Measurements from ENCODE around the gene NRG2.
A peak's percentile ranks its signal among the peaks of the same experiment; 100 is the strongest.

The NRG2 gene

GRCh38 chr5:140042643-140043507 is at the start of gene NRG2:
Gene NRG2, minus strand, starts transcription at chr5:140043299.
- peak; percentile 58 for DNase-seq

DNA sequence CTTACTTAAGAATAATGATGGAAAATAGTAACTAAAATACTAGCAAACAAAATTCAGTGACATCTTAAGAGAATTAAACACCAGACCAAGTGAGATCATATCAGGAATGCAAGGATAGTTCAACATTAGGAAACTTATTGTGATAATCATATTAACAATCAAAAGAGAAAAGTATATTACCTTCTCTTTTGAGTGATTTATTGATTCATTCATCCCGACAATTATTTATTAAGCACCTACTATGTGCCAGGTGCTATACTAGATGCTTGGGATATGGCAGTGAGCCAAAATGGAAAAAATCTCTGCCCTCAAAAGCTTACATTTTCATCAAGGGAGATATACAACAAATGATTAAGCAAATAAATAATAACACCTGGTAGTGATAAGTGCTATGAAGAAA is 47.2 kb upstream of the NRG2 start:
- DNase-seq, result no peak

DNA sequence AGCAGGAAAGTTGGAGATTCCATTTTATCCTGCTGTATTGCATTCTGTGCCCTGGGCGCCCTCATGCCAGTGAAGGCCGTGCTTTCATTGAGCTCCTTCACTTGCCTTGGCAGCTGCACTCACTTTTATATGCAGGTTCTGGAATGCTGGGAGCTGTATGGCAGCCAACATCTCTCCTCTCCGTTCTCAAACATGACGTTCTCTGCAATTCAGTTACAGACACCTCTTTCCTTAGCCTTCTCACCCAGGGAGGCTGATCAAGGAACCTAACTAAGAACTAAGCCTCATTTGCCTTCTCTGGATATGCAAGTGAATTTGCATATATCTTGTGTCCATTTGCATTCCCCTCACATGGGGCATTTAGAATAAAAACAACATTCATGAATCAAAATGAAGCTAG is 41.4 kb upstream of the NRG2 start:
- no peak for DNase-seq

DNA sequence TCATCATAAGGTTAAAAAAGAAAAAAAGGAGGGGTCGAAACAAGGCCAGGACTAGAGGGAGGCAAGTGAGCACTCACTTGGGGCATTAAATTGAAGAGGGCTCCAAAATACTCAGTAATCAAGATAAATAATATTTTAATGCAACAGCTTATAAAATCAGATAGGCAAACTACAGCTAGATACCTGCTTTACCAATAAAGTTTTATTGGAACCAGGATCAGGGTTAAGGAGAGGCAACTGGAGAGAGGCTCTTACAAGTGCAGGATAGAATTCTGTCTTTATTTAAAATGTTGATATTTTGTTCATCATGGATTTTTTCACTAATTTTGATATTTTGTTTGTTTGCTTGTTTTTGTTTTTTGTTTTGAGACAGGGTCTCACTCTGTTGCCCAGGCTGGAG is 40.6 kb upstream of the NRG2 start:
- DNase-seq, result no peak

DNA sequence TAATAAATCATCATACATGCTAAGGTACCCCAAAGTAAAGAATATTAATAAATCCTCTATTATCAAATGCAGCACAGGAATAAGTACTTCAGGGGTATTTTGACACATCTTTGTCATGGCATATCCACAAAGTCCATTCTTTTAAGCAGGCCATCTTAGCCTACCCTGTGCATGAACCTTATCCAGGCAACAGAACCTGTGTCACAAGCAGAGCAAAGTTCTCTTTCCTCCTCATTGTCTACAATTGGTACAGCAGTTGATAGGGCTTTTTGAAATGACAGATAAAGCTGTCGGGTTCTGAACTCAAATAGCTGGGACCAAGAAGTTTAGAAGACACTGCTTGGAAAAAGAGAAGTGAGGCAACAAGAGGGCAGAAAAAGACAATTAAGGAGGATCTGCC is 40.0 kb upstream of the NRG2 start:
- no peak for DNase-seq

- DNase-seq, result no peak
These were observed 33.7 kb upstream of the NRG2 start for GRCh38 chr5:140076788-140077187.

GRCh38 chr5:140076142-140076541 is 33.0 kb upstream of the NRG2 start:
- no peak for DNase-seq

DNA sequence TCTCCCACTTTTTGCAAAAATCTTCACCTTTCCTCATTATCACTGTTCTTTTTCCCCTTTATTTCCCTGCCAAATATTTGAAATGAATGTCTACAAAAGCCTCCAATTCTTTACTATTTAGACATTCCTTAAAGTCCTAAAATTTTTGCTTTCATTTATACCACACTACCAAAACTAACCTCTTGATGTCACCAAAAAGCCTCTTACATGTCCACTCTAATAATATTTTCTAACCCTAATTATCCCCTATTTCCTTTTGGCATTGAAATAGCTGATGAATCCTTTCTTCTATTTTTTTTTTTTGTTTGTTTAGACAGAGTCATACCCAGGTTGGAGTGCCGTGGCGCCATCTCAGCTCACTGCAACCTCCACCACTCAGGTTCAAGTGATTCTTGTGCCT is 32.3 kb upstream of the NRG2 start:
- DNase-seq, result peak; percentile 15

- peak; percentile 56 for DNase-seq
These were observed 30.2 kb upstream of the NRG2 start for GRCh38 chr5:140073296-140073695.

DNA sequence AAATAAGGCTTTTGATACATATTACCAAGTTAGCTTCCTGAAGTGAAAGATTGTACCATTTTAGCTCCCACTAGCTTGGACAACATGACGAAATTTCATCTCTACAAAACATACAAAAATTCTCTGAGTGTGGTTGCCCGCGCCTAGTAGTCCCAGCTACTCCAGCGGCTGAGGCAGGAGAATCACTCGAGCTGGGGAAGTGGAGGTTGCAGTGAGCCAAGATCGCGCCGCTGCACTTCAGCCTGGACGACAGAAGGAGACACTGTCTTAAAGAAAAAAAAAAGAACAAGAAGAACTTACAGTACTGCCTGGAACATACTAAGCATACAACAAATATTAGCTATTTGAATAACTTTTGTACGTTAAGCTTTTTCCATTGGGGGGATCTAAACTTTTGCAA is 29.7 kb upstream of the NRG2 start:
- no peak for DNase-seq

- DNase-seq, result no peak
These were observed 17.7 kb upstream of the NRG2 start for GRCh38 chr5:140060816-140061215.

DNA sequence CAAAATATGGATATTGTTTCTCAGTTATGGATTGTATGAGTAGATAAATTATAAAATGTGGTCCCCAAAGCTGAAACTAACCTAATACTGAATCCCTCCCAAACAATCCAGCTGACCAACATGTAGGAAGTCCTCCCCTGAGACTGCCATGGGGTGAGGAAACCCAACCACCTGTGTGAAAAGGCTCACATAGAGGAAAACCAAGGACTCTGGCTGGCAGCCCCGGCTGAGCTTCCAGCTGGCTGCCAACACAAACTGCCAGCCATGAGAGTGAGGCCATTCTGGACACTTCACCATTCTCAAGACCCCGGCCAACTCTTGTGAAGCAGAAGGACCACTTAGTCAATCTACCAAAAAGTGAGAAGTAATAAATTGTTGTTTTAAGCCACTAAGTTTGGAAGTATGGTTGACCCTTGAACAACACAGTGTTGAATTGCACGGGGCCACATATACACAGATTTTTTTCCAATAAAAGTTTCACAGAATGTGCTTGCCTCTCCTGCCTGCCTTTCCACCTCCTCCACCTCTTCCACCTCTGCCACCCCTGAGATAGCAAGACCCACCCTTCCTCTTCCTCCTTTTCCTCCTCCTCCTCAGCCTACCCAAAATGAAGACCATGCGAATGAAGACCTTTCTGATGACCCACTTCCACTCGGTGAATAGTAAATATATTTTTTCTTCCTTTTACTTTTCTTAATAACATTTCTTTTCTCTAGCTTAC is 15.3 kb upstream of the NRG2 start:
- DNase-seq, result no peak

GRCh38 chr5:140056880-140057279 is 13.8 kb upstream of the NRG2 start:
- DNase-seq, result no peak

DNA sequence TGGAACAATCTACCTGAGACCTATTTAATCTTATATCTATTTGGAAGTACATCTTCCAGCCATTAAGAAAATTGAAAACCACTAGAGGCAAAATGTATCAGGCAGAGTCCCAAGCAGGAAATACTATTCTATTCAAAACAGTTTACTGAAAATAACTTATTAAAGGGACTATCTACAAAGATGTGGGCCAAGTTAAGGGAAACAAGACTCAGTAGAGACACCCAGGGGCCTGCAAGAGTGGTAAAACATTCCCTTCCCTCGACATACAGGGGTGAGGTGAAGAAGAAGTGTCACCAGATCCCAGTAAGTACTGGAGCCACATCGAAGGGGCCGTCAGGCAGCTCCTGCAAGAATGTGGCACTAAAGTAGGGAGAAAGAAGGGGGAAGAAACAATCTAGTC is 12.1 kb upstream of the NRG2 start:
- no peak for DNase-seq

GRCh38 chr5:140054086-140054689 is 11.1 kb upstream of the NRG2 start:
- DNase-seq, result no peak

GRCh38 chr5:140051950-140052349 is 8.9 kb upstream of the NRG2 start:
- no peak for DNase-seq

GRCh38 chr5:140049713-140050112 is 6.6 kb upstream of the NRG2 start:
- no peak for DNase-seq

DNA sequence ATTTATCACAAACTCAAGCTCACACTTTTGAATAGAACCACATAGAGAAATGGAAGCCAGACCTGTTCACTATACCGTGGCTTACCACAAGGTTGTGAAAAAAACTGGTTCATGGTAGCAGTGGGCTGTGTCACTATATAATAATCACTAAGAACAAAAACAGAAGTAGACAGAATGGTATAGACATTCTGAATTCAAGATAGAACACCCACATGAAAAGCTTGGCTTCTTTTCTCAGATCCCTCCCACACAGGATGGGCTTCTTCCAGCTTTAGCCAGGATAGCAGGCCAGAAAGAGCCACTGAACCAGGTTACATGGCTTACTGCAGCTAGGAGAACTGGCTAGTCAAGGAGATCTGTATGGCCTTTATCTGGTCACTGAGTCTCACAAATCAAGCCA is 6.1 kb upstream of the NRG2 start:
- no peak for DNase-seq

DNA sequence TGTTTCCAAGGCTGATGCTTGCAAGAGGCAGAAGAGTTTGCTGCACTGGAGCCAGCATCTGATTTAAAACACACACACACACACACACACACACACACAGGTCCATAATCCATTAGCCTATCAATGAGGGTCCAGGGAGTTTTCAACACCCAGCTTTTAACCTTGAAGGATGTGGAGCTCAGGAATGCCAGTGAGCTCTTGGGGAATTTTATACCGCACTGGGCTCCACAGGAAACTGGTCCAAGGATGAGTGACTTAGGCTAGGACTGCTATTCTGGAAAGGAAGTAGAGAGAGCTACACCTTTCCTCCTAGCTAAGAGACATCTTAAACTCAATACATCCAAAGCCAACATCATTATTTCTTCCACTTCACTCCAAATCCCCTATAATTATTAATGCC is 942 bp upstream of the NRG2 start:
- DNase-seq, result no peak

GRCh38 chr5:140043508-140043872 is 391 bp upstream of the NRG2 start:
- no peak for DNase-seq

DNA sequence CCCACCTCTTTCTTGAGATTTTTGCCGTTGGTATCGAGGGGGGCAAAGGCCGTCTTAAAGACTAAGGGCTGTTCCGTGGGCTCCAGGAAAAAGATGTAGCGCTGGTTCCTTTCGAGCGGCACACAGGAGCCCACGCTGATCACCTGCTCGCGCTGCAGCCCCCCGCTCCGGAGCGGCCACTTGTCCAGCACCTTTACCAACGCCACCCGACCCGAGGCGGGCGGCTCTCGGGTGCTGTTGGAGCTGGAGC is 781 bp downstream of the NRG2 start:
- no peak for DNase-seq

- no peak for DNase-seq
These were observed 1.4 kb downstream of the NRG2 start for GRCh38 chr5:140041492-140042392.

- no peak for DNase-seq
These were observed 2.0 kb downstream of the NRG2 start for GRCh38 chr5:140041099-140041491.

Measured in hematopoietic multipotent progenitor cell treated with erythropoietin and hydrocortisone succinate and interleukin-3 and kit ligand, for 6 days (in vitro differentiated cells).